GM12872 (cell line): ENCODE results near the gene WDR18.
A peak's percentile ranks its signal among the peaks of the same experiment; 100 is the strongest.

Experiments used
- CTCF ChIP-seq: IDR thresholded peaks from 3 replicates; pipeline ENCODE4 v1.5.1; 2011; ENCODE audit warnings: low read depth, mild to moderate bottlenecking, low read length, moderate library complexity; ENCODE audit not compliant: insufficient read depth

WDR18 gene

GRCh38 chr19:974564-975257, 9.4 kb upstream of the WDR18 start:
- TF ChIP-seq CTCF = no peak

- TF ChIP-seq CTCF = no peak
Observed at GRCh38 chr19:976476-976875, 7.7 kb upstream of the WDR18 start.

DNA sequence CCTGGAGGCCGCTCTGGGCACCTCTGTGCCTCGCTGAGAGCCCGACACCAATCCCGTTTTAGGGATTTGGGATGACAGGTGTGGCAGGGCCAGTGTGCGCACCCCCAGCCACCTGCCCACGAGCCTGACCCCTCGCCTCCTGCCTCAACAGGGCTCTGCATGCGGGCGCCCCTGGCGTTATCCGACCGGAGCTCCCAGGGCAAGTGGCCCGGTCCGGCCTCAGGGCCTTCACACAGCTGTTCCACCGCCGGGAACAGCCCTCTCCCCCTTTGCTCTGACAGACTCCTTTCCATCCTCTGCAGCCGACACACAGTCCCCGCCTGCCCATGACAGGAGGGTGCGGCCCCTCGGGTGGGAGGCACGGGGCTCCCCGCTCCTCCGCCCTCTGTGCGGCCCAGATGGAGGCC, 7.1 kb upstream of the WDR18 start:
- TF ChIP-seq CTCF = no peak

DNA sequence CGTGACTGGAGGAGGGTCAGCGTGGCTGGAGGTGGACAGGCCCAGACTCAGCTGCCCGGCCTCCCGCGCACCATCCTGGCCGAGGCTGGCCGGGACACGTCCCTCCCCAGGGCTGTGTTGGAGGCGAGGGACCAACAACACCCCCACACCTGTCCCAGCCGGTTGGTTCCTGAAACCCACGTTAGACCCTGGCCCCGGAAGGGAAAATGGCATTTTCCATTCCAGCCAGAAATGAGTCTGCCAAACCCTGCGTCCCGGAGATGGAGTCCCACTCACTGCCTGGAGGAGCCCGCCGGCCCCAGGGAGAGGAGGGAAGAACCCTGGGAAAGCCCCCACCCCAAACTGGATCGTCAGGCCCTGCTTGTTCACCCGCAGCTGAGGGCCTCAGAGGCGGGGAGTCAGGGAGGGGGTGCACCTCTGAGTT, 4.8 kb upstream of the WDR18 start:
- no peak for TF ChIP-seq CTCF

- no peak for TF ChIP-seq CTCF
Observed at GRCh38 chr19:980133-980998, 3.8 kb upstream of the WDR18 start.

DNA sequence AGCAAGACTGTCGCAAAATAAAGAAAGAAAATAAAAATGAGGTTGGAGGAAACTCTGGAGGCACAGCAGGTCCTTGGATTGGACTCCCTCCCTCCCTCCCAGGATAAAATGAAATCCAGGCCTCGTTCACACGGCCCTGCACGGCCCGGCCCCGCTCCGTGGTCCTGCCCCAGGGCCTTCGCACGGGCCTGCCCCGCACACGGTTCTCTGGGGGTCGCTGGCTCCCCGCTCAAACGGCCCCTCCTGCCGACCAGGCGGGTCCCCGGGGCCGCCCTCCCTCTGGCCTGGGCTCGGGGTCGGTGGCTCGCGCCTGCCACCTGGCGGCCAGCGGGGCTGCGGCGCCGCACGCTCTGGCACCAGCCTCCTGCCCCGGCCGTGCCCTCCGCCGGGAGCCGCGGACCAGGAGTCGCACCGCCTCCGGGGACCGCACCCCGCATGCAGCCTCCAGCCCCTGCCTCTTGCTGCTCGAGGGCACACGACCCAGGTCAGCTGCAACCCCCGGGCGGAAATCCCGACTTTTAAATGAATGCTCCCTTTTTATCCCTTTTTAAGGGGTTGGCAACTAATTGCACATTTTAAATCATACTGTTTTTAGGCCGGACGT, 1.5 kb upstream of the WDR18 start:
- peak; percentile 77; the same call in 2 of the 3 replicates for TF ChIP-seq CTCF

- TF ChIP-seq CTCF = no peak
Observed at GRCh38 chr19:986083-986482, 1.9 kb downstream of the WDR18 start.
